T47D (cell line): ENCODE data around the gene BCL11B.

ENCODE experiments used
- DNase-seq, 2 experiments: peaks; one replicate each; pipeline versions ENCODE4 v3.0.0 to v3.0.0-alpha.2; 2011 to 2012; ENCODE audit warnings: low read depth in 1 of 2, low spot score in 1 of 2
- JUND ChIP-seq: IDR thresholded peaks from 2 replicates; pipeline ENCODE4 v1.6.1; 2012; ENCODE audit warnings: low read depth
- in situ Hi-C: cut with HindIII; loops from 2 replicates; pipeline ENCODE4 v1.10.0; 2016; ENCODE audit warnings: low sequenced_read_pairs, low pct_unique_long_range_greater_than_20kb

BCL11B gene

GRCh38 chr14:99208318-99208717, 63.7 kb downstream of the BCL11B start:
- TF ChIP-seq JUND, result no peak
- no peak for DNase-seq
- in situ Hi-C loops, result no loop called here

GRCh38 chr14:99207456-99207855, 64.5 kb downstream of the BCL11B start:
- in situ Hi-C loops, result no loop called here
- no peak for DNase-seq
- TF ChIP-seq JUND, result no peak

DNA sequence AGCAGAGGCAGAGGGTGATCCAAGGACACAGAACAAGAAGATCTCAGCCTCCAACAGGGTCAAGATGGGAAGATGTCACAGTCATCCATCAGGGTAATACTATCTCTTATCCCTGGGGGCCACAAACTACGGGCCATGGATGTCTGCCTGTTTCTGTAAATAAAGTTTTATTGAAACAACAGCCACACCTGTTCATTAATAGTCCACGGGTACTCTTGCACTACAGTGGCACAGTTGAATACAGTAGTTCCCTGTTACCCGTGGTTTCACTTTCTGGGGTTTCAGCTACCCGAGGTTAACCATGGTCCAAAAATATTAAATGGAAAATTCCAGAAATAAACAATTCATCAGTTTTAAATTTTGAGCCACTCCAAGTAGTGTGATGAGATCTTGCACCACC, 65.9 kb downstream of the BCL11B start:
- DNase-seq, result no peak
- in situ Hi-C loops, result no loop called here
- no peak for TF ChIP-seq JUND

DNA sequence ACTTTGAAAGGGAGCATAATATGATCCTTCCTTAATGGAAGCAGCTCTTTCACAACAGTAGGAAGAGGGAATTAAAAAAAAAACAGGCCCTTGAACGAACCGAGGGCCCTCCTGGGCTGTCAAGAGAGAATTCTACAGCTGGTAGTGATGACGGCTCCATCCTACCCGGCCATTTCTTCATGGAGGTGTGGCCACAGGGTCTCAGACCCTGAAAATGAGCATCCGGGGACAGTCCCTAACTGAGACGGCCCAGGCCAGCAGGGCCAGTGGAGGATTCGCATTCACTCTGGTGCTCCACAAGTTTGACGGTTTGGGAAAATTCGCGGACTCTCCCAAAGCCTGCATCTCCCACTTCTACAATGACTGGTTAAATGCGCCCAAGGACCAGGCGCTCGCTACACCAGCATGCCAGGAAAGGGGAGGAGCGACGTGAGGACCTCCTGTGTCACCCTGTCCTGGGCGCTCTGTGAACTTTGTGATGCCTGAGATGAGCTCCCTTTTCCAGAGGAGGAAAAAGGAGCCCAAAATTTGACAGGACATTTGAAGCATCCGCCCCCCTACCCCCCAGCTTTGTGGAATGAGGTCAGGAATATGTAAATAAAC, 66.8 kb downstream of the BCL11B start:
- in situ Hi-C loops, result no loop called here
- DNase-seq, result no peak
- TF ChIP-seq JUND, result no peak

DNA sequence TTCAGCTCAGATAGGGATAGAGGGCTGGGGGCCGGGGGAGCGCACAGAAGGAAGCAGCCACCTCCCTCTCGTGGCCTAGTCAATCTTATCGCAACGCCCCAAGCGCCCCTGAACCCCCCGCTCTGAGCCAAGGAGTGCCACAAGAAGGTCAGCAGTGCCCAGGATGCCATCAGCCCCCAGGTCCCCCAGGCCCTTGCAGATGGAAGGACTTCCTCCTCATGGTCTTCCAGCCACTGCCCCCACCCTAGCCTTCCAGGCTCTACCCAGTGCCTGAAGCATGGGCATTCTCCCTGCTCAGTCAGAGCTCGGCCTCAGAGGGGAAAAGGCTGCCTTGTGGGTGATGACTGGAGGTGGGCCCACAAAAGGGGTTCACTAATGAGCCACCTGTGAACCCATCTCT, 68.2 kb downstream of the BCL11B start:
- DNase-seq, result no peak
- in situ Hi-C loops, result no loop called here
- no peak for TF ChIP-seq JUND

DNA sequence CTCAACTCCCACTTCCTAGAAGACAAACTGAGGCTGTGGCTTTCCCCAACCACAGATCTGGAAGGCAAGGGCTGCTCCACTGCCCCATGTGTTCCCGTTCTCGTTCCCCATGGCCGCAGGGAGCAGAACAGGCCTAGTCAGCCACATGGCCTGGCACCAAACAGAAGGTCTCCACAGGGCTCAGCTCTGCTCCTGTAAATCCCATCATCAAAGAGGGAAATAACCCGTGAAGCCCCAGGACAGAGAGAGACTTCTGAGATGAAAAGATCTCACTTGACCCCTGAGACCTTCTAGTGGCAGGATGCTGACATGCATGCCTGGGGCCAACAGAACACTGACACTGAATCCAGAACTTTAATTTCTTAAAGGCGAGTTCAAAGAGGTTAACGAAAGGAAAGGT, 68.9 kb downstream of the BCL11B start:
- in situ Hi-C loops, result no loop called here
- no peak for TF ChIP-seq JUND

DNA sequence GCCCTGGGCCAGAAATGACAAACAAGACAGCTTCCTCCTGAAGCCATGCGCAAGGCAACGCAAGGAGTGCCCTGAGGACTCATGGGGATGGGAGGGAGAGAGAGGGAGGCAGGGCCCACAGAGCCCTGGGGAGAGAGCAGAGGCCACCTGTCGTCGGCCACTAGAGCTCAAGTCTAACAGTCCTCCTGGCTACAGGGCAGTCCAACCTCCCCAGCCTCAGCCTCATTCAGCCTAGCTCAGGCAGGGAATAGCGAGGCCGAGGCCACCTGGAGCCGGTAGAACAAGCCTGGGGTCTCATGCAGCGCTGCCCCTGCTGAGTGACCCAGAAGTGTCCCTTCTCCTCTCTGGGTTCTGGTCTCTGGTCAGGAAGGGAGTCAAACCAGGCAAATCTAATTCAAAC, 69.5 kb downstream of the BCL11B start:
- in situ Hi-C loops, result no loop called here
- TF ChIP-seq JUND, result no peak

More for the DNA sequence above, 68.9 kb downstream of the BCL11B start:
- DNase-seq, result no peak

DNA sequence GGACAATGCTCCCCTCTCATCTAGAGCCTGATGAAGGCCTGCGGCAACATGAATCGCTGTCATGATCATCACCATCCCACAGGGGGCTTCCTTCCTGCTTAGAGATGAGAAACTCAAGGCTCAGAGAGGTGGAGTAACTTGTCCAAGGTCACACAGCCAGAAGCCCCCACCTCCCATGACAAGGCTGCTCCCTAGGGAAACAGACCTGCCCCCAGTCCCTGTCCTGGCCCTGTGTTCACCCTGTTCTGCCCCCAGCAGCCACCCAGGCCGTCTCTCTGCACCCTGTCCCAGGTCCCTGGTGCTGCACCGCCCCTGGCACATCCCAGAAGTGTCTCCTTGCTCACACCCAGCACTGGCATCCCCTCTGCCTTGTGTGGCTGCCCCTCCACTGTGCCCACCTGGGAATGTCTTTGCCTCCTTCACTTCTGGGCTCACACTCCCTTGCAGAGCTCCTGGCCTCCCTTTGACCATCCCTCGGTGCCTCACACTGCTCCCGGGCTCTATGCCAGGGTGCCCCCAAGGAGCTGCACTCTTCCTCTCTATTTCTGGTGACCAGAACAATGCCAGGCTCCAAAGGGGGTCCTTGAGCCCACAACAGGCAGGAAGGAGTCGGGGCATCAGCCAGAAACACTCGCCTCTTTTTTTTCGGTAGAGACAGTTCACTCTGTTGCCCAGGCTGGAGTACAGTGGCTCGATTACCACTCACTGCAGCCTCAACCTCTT, 70.5 kb downstream of the BCL11B start:
- TF ChIP-seq JUND, result no peak
- in situ Hi-C loops, result no loop called here
- DNase-seq, result no peak

More for the DNA sequence above, 69.5 kb downstream of the BCL11B start:
- DNase-seq, result no peak

GRCh38 chr14:99200654-99201005, 71.4 kb downstream of the BCL11B start:
- DNase-seq, result no peak
- in situ Hi-C loops, result no loop called here
- TF ChIP-seq JUND, result no peak

- peak; percentile 39 to 66 for DNase-seq
- in situ Hi-C loops, result no loop called here
- no peak for TF ChIP-seq JUND
These were observed 71.9 kb downstream of the BCL11B start for GRCh38 chr14:99199846-99200653.

DNA sequence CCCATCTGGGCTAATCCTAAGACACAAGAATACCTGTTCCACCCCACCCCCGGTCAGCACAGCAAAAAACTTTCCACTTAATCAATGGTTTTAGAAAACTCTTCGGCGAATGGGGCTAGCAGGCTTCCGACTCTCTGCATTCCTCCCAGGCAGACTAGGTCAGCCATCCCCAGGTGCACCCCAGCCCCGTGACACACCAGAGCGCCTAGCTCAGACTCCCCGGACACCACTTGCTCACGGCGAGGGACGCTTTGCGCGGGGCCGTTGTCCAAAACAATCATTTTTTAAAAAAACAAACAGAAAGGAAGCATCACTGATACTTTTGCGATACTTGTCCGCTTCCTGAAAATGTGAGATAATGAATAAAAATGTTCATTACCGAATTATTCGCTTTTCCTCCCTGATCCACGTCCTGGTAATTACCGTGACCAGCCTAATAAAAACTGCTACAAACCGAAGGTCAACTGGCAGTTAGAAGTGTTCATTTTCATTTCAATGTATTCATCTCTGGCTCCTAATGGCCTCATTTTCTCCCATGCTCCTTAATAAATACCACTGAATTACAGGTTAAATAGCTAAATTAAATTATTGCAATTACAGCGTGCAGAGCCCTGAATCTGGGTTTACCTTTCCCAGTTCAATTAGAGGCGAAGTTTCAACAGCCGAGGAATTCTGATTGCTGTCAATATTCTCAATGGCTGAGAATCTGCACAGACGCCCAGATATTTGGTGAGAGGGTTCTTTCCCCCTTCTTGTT, 73.1 kb downstream of the BCL11B start:
- in situ Hi-C loops, result no loop called here
- no peak for DNase-seq
- no peak for TF ChIP-seq JUND

DNA sequence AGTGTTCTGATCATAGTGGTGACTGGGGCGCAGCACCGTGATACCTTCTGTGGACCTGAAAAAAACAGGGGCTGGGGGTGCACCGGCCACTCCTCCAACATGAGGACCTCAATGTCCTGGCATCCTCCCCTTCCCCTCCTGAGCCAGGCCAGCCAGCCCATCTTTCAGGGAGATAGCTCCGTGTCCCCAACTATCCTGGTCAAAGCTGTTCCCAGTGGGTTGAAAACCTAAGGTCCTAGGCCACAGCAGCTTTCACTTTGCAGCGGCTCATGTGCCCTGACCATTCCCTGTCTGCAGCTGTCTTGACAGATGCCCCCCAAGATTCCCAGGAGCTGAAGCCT, 75.7 kb downstream of the BCL11B start:
- no peak for DNase-seq
- in situ Hi-C loops, result no loop called here
- TF ChIP-seq JUND, result no peak

DNA sequence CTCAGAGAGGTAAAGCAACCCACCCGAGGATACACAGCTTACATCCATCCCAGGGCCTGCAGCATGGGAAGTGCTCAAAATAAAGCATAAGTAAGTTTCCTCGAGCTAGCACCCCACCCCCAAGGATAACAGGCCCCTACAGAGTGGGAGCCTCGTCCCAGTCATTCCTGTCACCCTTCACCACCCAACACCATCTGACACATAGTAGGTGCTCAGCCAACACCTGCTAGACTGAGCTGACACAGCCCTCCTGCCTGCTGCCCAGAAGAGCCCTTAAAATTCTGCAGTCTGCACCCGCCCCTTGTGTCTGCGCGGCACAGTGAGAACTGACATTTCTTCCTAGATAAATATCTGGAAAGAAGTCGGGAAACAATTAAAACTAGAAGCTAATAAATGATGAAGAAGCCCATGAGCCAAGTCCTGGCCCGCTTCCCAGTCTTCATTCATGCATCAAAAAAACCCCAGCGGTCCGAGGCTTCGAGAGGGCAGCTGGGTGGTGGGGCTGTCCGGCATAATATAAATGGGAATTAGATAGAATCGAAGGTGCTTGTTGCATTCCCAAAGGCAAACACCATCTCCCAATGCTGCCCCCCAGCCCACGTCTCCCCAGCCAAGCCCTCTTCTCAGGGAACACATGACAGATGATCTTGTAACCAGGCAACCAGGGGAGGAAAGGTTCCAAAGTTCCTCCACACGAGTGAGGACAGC, 76.2 kb downstream of the BCL11B start:
- no peak for DNase-seq
- in situ Hi-C loops, result no loop called here
- no peak for TF ChIP-seq JUND
